NCI-H1092 treated with DMSO at 0.1 percent for 48 hours (cell line): ENCODE measurements around the gene INTS6L.
"Not testable (repeated sequence)": the region's sequence is repeated elsewhere in the genome, so short reads cannot be mapped to it uniquely, and the experiment has no call there.

Experiments
- DNase-seq: peaks from one replicate; lab custom pipeline; 2025; lab: John Stamatoyannopoulos, UW

The INTS6L gene

GRCh38 chrX:135522878-135523693 is 2.6 kb downstream of the INTS6L start:
- DNase-seq: no peak

GRCh38 chrX:135528254-135528653 is 7.8 kb downstream of the INTS6L start:
- no peak for DNase-seq

GRCh38 chrX:135528756-135529155 is 8.3 kb downstream of the INTS6L start:
- no peak for DNase-seq

DNA sequence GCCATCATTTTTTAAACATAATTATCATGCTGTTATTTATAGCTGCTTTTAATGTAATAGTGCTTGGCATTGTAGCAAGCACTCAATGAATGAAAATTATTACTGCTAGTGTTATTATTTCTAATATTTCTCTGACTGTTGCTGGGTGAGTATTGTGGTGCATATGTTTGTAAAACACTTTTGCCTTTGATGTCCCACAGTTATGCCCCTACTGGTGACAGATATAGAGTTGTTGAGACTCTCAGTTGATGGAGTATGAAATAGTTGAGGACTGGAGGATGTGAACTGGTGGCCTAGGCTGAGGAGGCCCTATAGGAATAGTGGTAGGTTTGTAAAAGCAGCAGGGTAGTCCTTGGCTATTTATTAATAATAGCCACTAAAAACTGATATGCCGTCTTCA is 9.6 kb downstream of the INTS6L start:
- DNase-seq: no peak

- DNase-seq: no peak
Observed at GRCh38 chrX:135531813-135532212, 11.4 kb downstream of the INTS6L start.

DNA sequence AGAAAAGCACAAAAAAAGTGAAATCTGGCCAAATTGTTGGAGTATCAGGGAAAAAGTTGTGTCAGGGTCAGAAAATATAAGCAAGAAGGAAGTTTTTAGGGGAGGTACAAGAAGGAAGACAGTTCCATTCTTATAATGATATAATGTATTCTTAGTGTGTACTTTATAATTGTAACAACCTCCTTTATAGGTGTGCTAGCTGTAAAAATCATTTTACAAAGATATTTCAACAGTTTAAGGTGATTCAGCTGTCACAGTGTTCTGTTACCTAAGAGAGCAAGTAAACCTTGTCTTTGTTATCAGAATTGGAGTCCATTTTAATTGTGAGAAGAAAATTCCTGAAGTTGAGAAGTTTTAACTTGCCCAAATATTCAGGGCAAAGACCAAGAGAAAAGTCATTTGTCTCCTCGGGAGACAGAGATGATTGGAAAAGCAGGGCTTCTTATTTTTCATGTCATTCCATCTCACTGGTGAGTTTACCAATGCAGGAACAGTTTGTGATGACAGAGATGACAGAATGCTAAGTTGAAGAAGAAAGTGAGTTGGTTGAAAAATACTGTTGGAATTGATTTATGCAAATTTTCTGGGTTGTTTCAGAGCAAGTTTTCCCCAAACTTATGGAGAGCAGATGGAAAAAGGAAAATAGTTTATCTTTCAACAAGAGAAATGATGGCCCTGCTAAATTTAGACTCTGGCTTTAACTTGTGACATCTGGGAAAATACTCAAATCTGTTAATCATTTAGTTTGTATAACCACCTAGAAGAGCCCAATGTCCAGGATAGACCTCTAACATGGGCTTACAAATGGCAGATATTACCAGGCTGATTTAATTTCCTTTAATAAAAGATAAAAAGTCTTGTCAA is 14.8 kb downstream of the INTS6L start:
- no peak for DNase-seq

DNA sequence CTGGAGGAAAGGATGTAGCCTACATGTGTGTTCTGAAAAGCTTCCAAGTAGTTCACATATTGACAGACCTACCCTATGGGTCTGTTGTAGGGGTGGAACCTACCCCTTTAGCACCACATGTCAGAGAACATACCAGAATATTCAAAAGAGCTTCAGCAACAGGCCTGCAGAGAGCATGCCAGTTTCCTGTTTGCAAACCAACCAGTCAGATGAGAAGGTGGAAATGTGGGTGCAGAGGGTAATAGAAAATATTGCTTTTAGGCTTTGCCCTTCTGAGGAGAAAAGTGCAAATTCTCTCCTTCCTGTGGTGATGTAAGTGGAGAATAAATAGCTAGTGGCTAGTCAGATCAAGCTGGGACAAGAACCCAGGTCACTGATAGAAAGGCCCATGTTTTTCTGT is 16.4 kb downstream of the INTS6L start:
- no peak for DNase-seq

DNA sequence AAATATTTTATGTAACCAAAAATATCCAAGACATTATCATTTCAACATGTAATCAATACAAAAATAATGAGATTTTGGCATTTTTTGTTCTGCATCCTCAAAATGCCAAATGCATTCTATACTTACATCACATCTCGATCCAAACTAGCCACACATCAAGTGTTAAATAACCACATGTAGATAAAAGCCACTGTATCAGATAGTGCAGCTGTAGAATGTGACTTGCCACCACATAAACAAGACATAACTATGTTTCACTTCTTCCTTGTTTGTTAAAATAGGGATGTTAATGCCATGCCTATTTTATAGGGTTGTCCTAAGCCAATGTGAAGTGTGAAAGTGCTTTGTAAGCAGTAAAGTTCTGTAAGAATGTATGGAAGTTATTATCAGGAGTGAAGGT is 20.9 kb downstream of the INTS6L start:
- no peak for DNase-seq

DNA sequence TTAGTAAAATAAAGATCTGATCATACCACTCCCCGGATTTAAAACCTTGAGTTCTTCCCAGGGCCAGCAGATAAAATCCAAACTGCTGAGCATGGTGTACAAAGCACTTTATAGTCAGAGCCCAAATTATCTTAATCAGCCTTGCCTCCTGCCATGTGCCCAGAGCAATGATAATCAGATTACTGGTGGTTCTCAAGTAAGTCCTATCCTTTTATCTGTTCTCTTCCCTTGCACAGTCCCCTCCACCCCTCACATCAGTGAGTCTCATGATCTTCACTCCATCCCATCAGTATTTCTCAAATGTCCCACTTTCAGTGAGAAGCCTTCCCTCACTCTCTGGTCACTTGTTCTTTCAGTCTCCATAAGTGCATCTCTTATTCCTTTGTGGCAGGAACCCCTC is 22.7 kb downstream of the INTS6L start:
- no peak for DNase-seq

DNA sequence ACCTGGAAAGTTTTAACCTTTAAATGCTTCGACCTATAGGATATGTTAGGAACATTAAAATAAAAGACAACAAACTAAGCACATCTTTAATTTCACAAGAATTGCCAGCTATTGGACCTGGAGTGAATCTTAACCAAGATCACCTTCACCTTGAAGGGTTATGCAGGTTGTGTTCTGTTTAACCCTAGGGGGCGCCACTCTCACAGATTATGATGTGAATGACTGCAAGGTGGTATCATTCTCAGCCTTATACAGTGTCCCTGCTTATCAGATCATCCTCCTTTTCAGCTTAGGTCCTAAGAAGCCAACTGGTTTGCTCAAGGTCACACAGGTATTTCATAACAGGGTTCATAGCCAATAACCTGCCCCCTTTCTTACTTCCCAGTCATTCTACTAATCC is 23.5 kb downstream of the INTS6L start:
- no peak for DNase-seq

- no peak for DNase-seq
Observed at GRCh38 chrX:135544338-135544948, 24.0 kb downstream of the INTS6L start.

- no peak for DNase-seq
Observed at GRCh38 chrX:135547767-135548166, 27.3 kb downstream of the INTS6L start.

- no peak for DNase-seq
Observed at GRCh38 chrX:135549519-135549918, 29.1 kb downstream of the INTS6L start.

- no peak for DNase-seq
Observed at GRCh38 chrX:135556055-135556454, 35.6 kb downstream of the INTS6L start.

DNA sequence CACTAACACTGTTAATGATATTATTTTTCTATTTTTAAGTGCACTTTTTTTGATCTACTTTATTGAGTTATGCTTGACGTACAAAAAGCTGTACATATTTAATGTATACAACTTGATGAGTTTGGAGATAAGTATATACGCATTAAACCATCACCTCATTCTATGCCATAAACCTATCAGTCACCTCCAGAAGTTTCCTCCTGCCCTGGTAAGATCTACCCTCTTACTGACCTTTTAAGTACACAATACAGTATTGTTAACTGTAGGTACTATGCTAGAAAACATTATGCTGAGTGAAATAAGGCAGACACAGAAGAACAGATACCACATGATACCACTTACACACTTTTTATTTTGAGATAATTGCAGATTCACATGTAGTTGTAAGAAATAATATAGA is 36.9 kb downstream of the INTS6L start:
- no peak for DNase-seq

- DNase-seq: no peak
Observed at GRCh38 chrX:135572436-135572835, 52.0 kb downstream of the INTS6L start.

DNA sequence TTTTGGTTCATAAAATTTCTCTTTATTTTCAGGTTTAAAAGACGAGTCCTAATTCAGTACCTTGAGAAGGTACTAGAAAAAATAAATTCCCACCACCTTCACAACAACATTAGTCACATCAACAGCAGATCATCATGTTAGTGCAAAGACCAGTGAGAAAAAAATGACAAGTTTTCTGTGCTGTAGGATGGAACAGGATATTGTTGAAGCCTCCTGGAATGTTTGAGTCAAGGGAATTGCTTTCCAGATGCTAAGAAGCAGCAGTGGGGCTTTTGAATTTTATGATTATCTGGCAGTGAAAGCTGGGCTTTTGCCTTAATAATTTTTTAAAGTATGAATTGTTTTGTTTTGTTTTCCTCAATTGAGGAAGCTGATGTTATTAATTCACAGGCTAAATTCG is 61.0 kb downstream of the INTS6L start:
- DNase-seq: no peak

DNA sequence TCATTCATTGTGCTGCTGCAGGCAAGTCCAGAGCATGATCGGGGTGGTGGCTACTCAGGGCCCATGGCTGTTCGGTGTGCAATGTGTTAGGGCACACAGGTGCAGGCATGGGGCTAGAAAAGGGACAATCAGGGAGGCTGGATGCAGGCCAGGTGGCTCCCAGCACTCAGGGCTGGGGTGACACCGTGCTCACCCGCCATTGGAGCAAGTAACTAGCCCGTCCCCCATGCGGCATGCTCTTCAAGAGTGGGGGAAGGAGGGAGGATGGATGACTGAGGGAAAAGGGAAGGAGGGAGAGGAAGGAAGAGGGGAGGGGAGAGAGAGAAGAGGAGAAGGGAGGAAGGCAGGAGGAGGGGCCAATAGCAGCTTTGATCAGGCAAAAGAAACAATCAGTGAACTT is 64.7 kb downstream of the INTS6L start:
- DNase-seq: no peak

DNA sequence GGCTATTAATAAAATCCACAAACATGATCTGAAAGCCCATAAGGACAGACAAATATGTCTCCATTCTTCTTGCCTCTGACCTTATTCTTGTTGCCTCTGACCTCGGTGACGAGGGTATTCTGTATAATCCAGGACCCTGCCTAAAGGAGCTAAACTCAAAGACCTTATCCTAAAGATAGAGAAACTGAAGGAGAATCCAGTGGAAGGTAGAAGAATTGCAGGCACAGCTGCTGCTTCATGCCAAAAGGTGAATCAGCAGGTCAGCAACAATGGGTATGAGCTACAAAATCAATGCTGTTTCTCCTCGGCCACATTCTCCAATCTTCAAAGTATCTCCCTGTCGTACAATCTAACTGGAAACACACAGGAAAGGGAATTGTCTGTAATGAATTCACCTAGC is 71.4 kb downstream of the INTS6L start:
- DNase-seq: no peak

GRCh38 chrX:135594049-135594448 is 73.6 kb downstream of the INTS6L start:
- DNase-seq: not testable (repeated sequence)

DNA sequence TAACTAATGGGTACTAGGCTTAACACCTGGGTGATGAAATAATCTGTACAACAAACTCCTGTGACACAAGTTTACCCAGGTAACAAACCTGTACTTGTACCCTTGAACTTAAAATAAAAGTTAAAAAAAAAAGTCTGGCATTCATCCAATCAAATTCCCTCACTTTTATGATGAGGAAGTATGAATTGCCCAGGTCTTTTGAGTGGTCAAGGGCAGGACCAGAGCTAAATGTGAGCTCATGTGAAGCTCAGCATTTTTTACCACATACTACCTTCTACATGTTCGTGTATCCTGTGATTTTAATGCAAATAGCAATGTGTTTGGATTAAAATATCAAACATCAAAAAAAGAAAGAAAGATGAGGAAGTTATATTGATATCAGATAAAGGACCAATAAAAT is 74.0 kb downstream of the INTS6L start:
- DNase-seq: not testable (repeated sequence)

GRCh38 chrX:135595543-135595942 is 75.1 kb downstream of the INTS6L start:
- DNase-seq: no peak

- DNase-seq: peak; percentile 55
Observed at GRCh38 chrX:135596495-135596894, 76.0 kb downstream of the INTS6L start.
